ENCODE data around the gene CHRNA4.

GRCh38 chr20:63406011-63406410, 44.9 kb upstream of the CHRNA4 start:
- TF ChIP-seq POLR2A (IDR thresholded peaks at IDR 0.05): no peak
- no peak for TF ChIP-seq CTCF (IDR thresholded peaks at IDR 0.05)
